ENCODE results near the gene TNPO1. TPM values are rescaled to one million over a fixed set of nuclear protein-coding genes. Genes with fewer than 3 reads are reported as not detected.

TNPO1 gene
- total and polyA plus RNA-seq, 2 of the 13 experiments (the other 11 are each of a cell fraction or from before 2014, with no cell fraction given), result 26.7 to 123 TPM

GRCh38 chr5:72817076-72817481, 618 bp downstream of the TNPO1 start:
- CTCF ChIA-PET (ENCODE audit: low intra/inter-chr PET ratio, low total read pairs), result no interaction called here
- H3K27me3 ChIP-seq (ENCODE audit: control insufficient read depth in 1 of 2, insufficient read depth in 2 of 2, low read length in 2 of 2), result peaks cover 0 to 2% of the 10 kb centered on the region in 2 experiments; a peak in 1 of 5 replicates
- in situ Hi-C loops (cut with HindIII; ENCODE audit: extremely low pct_ligation_motif_present, low pct_unique_long_range_greater_than_20kb) (loop anchor here (5.0 to 10.0 kb wide), 2 partner anchors 205 to 452 kb away; no protein-coding TSS in a partner anchor), intact Hi-C loops (cut with micrococcal nuclease; ENCODE audit: unreplicated experiment) (no loop called here)
- FAIRE-seq (no peak), ATAC-seq (peak; percentile 79), DNase-seq (ENCODE audit: low spot score) (peak; percentile 3)
- 1% methylated on average over 16 of the region's 24 CpGs for whole genome bisulfite sequencing (ENCODE audit: low lambda C conversion rate)
- peak overlapping the region; percentile 65 for H3K27ac ChIP-seq (ENCODE audit: extremely low read length, insufficient read depth, low read length)
- no peaks in the 10 kb centered on the region for H3K36me3 ChIP-seq (replicated peaks in 1 of 2; ENCODE audit: control insufficient read depth in 1 of 2, insufficient read depth in 2 of 2, low read length in 2 of 2)
- POLR2A ChIA-PET, result interaction anchor here (1.2 kb wide), 2 partner anchors 32 kb away, joined by 4 to 5 read pairs; no protein-coding TSS in a partner anchor
- BruUV-seq (replicated peaks), result no TSS peak
- no peaks in the 10 kb centered on the region for H4K20me1 ChIP-seq (ENCODE audit: insufficient read depth, low read length)
- H3K79me2 ChIP-seq (ENCODE audit: insufficient read depth, low read length), result no peaks in the 10 kb centered on the region
- H2AFZ ChIP-seq (ENCODE audit: low read length), result no peak overlapping the region
- H3K9me3 ChIP-seq (ENCODE audit: low read length), result no peaks in the 10 kb centered on the region
- peak overlapping the region; percentile 98 for H3K4me2 ChIP-seq (ENCODE audit: low read depth, low read length)
- peak overlapping the region; percentile 75 for H3K9ac ChIP-seq (ENCODE audit: insufficient read depth, low read depth, low read length)
- H3K4me1 ChIP-seq (ENCODE audit: insufficient read depth, low read length), result peaks cover 22% of the 10 kb centered on the region
- H3K4me3 ChIP-seq (replicated peaks in 1 of 3; ENCODE audit: insufficient read depth in 1 of 3, low read depth in 2 of 3, low read length in 3 of 3), result peak overlapping the region; percentile 85 to 87 (median 87)
- TF ChIP-seq ZNF441 (CRISPR knock-in tag; IDR thresholded peaks at IDR 0.05; ENCODE audit: borderline replicate concordance), result no peak
- TF ChIP-seq ZNF354B (CRISPR knock-in tag; IDR thresholded peaks at IDR 0.05), result no peak
- no peak for TF ChIP-seq ZNF790 (CRISPR knock-in tag; IDR thresholded peaks at IDR 0.05; ENCODE audit: borderline replicate concordance)
- no peak for TF ChIP-seq ZBTB8A (CRISPR knock-in tag; IDR thresholded peaks at IDR 0.05; ENCODE audit: borderline replicate concordance, low read depth)
- TF ChIP-seq CC2D1A (CRISPR knock-in tag; IDR thresholded peaks at IDR 0.05), result 0 out of 2 replicates have a peak, but pooled peaks have one; percentile 28
- TF ChIP-seq ZSCAN29 (CRISPR knock-in tag; conservative IDR thresholded peaks at IDR 0.05), result no peak
- no peak for TF ChIP-seq SMYD3 (CRISPR knock-in tag; IDR thresholded peaks at IDR 0.05)
- TF ChIP-seq ATF5 (CRISPR knock-in tag; IDR thresholded peaks at IDR 0.05; ENCODE audit: low read depth), result 0 out of 2 replicates have a peak, but pooled peaks have one; percentile 2
- TF ChIP-seq E2F1 (CRISPR knock-in tag; IDR thresholded peaks at IDR 0.05), result no peak
- no peak for TF ChIP-seq FOXA1 (IDR thresholded peaks at IDR 0.05)
- TF ChIP-seq FOXA1 (CRISPR knock-in tag; IDR thresholded peaks at IDR 0.05), result peak; percentile 41; the same call in 1 of the 2 replicates
- TF ChIP-seq SKI (IDR thresholded peaks at IDR 0.05; ENCODE audit: partially characterized antibody), result no peak
- TF ChIP-seq YEATS4 (CRISPR knock-in tag; IDR thresholded peaks at IDR 0.05; ENCODE audit: borderline replicate concordance), result peak; percentile 8; the same call in 1 of the 2 replicates
- 0 out of 2 replicates have a peak, but pooled peaks have one; percentile 14 for TF ChIP-seq CSRNP1 (CRISPR knock-in tag; IDR thresholded peaks at IDR 0.05)
- TF ChIP-seq SKIL (CRISPR knock-in tag; IDR thresholded peaks at IDR 0.05; ENCODE audit: borderline replicate concordance), result no peak
- TF ChIP-seq SUZ12 (IDR thresholded peaks at IDR 0.05; ENCODE audit: low read depth, low read length), result no peak
- TF ChIP-seq ZNF749 (CRISPR knock-in tag; IDR thresholded peaks at IDR 0.05; ENCODE audit: borderline replicate concordance), result 0 out of 2 replicates have a peak, but pooled peaks have one; percentile 24
- no peak for TF ChIP-seq SRSF4 (IDR thresholded peaks at IDR 0.05; ENCODE audit: low read depth, low read length, poor library complexity, severe bottlenecking)
